H9 (cell line): Measurements from ENCODE around the gene ZC3H10. TPM values are rescaled to one million over a fixed set of nuclear protein-coding genes. Genes with fewer than 3 reads are reported as not detected.

Experiments used
- DNase-seq: peaks from one replicate; pipeline ENCODE4 v3.0.0-alpha.2; 2017
- H2AFZ ChIP-seq: one replicate; pipeline ENCODE4 v1.6.1; 2013; ENCODE audit warnings: mild to moderate bottlenecking, low read length, control low read depth, moderate library complexity
- H2AK5ac ChIP-seq: 2 replicates; pipeline ENCODE4 v1.6.1; 2013; ENCODE audit warnings: low read length, control low read depth, mixed read lengths; ENCODE audit not compliant: insufficient read length
- H2BK120ac ChIP-seq: one replicate; pipeline ENCODE4 v1.6.1; 2013; ENCODE audit warnings: low read depth, mild to moderate bottlenecking, low read length, control low read depth, inconsistent platforms; ENCODE audit not compliant: poor library complexity, severe bottlenecking
- H2BK12ac ChIP-seq: 2 replicates; pipeline ENCODE4 v1.6.1; 2013; ENCODE audit warnings: low read length, control low read depth, mixed read lengths, low read depth; ENCODE audit not compliant: insufficient read length
- H2BK15ac ChIP-seq: 2 replicates; pipeline ENCODE4 v1.6.1; 2013; ENCODE audit warnings: low read depth, low read length, control low read depth
- H2BK20ac ChIP-seq: one replicate; pipeline ENCODE4 v1.6.1; 2013; ENCODE audit warnings: low read depth, mild to moderate bottlenecking, low read length, control low read depth, inconsistent platforms; ENCODE audit not compliant: poor library complexity, severe bottlenecking
- H2BK5ac ChIP-seq: 2 replicates; pipeline ENCODE4 v1.6.1; 2013; ENCODE audit warnings: low read length, control low read depth, mixed read lengths; ENCODE audit not compliant: insufficient read length
- H3K14ac ChIP-seq: 2 replicates; pipeline ENCODE4 v1.6.1; 2013; ENCODE audit warnings: low read length, control low read depth; ENCODE audit not compliant: insufficient read depth
- H3K18ac ChIP-seq: 2 replicates; pipeline ENCODE4 v1.6.1; 2013; ENCODE audit warnings: low read depth, mild to moderate bottlenecking, mixed read lengths, low read length, control low read depth; ENCODE audit not compliant: insufficient read length
- H3K23ac ChIP-seq: 2 replicates; pipeline ENCODE4 v1.6.1; 2013; ENCODE audit warnings: low read length, control low read depth, mixed read lengths, low read depth; ENCODE audit not compliant: insufficient read length
- H3K23me2 ChIP-seq: 2 replicates; pipeline ENCODE4 v1.6.1; 2013; ENCODE audit warnings: low read depth, mild to moderate bottlenecking, mixed read lengths, low read length, control low read depth; ENCODE audit not compliant: insufficient read length, poor library complexity, severe bottlenecking
- H3K27ac ChIP-seq: 2 replicates; pipeline ENCODE4 v1.5.1; 2013; ENCODE audit warnings: low read length, control low read depth, mixed read lengths, low read depth; ENCODE audit not compliant: insufficient read length
- H3K27me3 ChIP-seq: 2 replicates; pipeline ENCODE4 v1.6.1; 2013; ENCODE audit warnings: low read length, control low read depth, inconsistent platforms; ENCODE audit not compliant: insufficient read depth
- H3K4ac ChIP-seq: 2 replicates; pipeline ENCODE4 v1.6.1; 2013; ENCODE audit warnings: low read depth, mild to moderate bottlenecking, control low read depth, inconsistent platforms, low read length, moderate library complexity
- H3K4me1 ChIP-seq: 2 replicates; pipeline ENCODE4 v1.6.1; 2013; ENCODE audit warnings: low read length, control low read depth, inconsistent platforms; ENCODE audit not compliant: insufficient read depth
- H3K4me2 ChIP-seq: 2 replicates; pipeline ENCODE4 v1.6.1; 2013; ENCODE audit warnings: low read length, control low read depth, mixed read lengths; ENCODE audit not compliant: insufficient read length, insufficient read depth
- H3K56ac ChIP-seq: 2 replicates; pipeline ENCODE4 v1.6.1; 2013; ENCODE audit warnings: low read depth, mild to moderate bottlenecking, mixed read lengths, low read length, control low read depth; ENCODE audit not compliant: insufficient read length
- H3K79me1 ChIP-seq: 2 replicates; pipeline ENCODE4 v1.6.1; 2013; ENCODE audit warnings: low read depth, mild to moderate bottlenecking, moderate library complexity, low read length, control low read depth, inconsistent platforms; ENCODE audit not compliant: insufficient read depth, poor library complexity, severe bottlenecking
- H3K79me2 ChIP-seq: 2 replicates; pipeline ENCODE4 v1.6.1; 2013; ENCODE audit warnings: low read length, control low read depth, inconsistent platforms; ENCODE audit not compliant: insufficient read depth
- H3K9ac ChIP-seq: 2 replicates; pipeline ENCODE4 v1.6.1; 2013; ENCODE audit warnings: low read length, control low read depth, mixed read lengths; ENCODE audit not compliant: insufficient read length; ENCODE audit errors: extremely low read depth
- H3K9me3 ChIP-seq: one replicate; pipeline ENCODE4 v1.6.1; 2013; ENCODE audit warnings: low read depth, low read length, inconsistent platforms; ENCODE audit not compliant: control insufficient read depth
- H3T11ph ChIP-seq: one replicate; pipeline ENCODE4 v1.6.1; 2013; ENCODE audit warnings: mild to moderate bottlenecking, low read length, control low read depth, inconsistent platforms
- H4K20me1 ChIP-seq: one replicate; pipeline ENCODE4 v1.6.1; 2013; ENCODE audit not compliant: control insufficient read depth, insufficient read length, insufficient read depth
- H4K5ac ChIP-seq: 2 replicates; pipeline ENCODE4 v1.6.1; 2013; ENCODE audit warnings: low read depth, mild to moderate bottlenecking, mixed read lengths, low read length, control low read depth; ENCODE audit not compliant: insufficient read length
- H4K8ac ChIP-seq: replicated peaks from 2 replicates; pipeline ENCODE4 v1.6.1; 2013; ENCODE audit warnings: low read length, control low read depth, mixed read lengths, low read depth; ENCODE audit not compliant: insufficient read length
- H4K91ac ChIP-seq: 2 replicates; pipeline ENCODE4 v1.6.1; 2013; ENCODE audit warnings: low read depth, mild to moderate bottlenecking, moderate library complexity, mixed read lengths, low read length, control low read depth; ENCODE audit not compliant: insufficient read length
- H3K27ac Mint-ChIP-seq, 3 experiments: 2 replicates in 2 of 3; 3 replicates in 1 of 3; pipeline ENCODE4 v1.8.0; 2020 to 2021; ENCODE audit warnings: mixed read lengths in 3 of 3, mild to moderate bottlenecking in 1 of 3, moderate library complexity in 1 of 3
- H3K27me3 Mint-ChIP-seq: 2 replicates; pipeline ENCODE4 v1.8.0; 2021; ENCODE audit warnings: low read depth, mild to moderate bottlenecking, moderate library complexity, mixed read lengths
- H3K36me3 Mint-ChIP-seq, 3 experiments: 2 replicates in 2 of 3; 3 replicates in 1 of 3; pipeline ENCODE4 v1.8.0; 2020 to 2021; ENCODE audit warnings: low read depth in 3 of 3, mixed read lengths in 3 of 3; ENCODE audit not compliant: insufficient read depth in 1 of 3
- H3K4me1 Mint-ChIP-seq, 2 experiments: 2 replicates each; pipeline ENCODE4 v1.8.0; 2020; ENCODE audit warnings: mixed read lengths in 2 of 2
- H3K4me3 Mint-ChIP-seq, 2 experiments: 2 replicates in 1 of 2; 3 replicates in 1 of 2; pipeline ENCODE4 v1.8.0; 2020 to 2021; ENCODE audit warnings: mild to moderate bottlenecking in 2 of 2, mixed read lengths in 2 of 2, moderate library complexity in 1 of 2
- H3K9me3 Mint-ChIP-seq, 2 experiments: 2 replicates in 1 of 2; 3 replicates in 1 of 2; pipeline ENCODE4 v1.8.0; 2020; ENCODE audit warnings: mild to moderate bottlenecking in 2 of 2, mixed read lengths in 2 of 2, moderate library complexity in 1 of 2
- CTCF ChIP-seq: fragments of 200-600 bp; sonication (generic); conservative IDR thresholded peaks from 3 replicates; pipeline ENCODE4 v1.8.0; 2021; ENCODE audit warnings: antibody characterized with exemption, mild to moderate bottlenecking
- WGBS: extraction: QIAGEN DNeasy Blood & Tissue Kit; methylation state at CpG from one replicate; pipeline ENCODE4 v1.1.7; 2013; ENCODE audit warnings: missing lambda C conversion rate, low lambda C conversion rate, mixed read lengths; ENCODE audit not compliant: insufficient read length; ENCODE audit errors: extremely low coverage; 5-methylcytosine and 5-hydroxymethylcytosine counted together
- total RNA-seq: library from RNA; stranded (reverse); gene quantifications from 2 replicates; pipeline ENCODE4 v1.2.1, GENCODE V29; 2021

The ZC3H10 gene
- total RNA-seq, 1 experiment from 2014 or later = 9.4 TPM

GRCh38 chr12:56098592-56098991 lies 19.5 kb upstream of the ZC3H10 start:
- Mint-ChIP-seq H3K27me3 (no peaks in the 10 kb centered on the region; the same call in 1 of the 2 replicates), H3K27ac (no peak overlapping the region), H3K36me3 (peaks cover 42 to 84% (median 81%) of the 10 kb centered on the region in 3 experiments), H3K9me3 (no peaks in the 10 kb centered on the region), H3K4me3 (no peak overlapping the region), H3K4me1 (peaks cover 6 to 9% of the 10 kb centered on the region in 2 experiments)
- H2BK5ac ChIP-seq = no peak overlapping the region
- no peaks in the 10 kb centered on the region for H3K4me1 ChIP-seq
- no peaks in the 10 kb centered on the region for H3K9me3 ChIP-seq
- H3K23me2 ChIP-seq = no peaks in the 10 kb centered on the region
- no peak overlapping the region for H2BK20ac ChIP-seq
- no peak overlapping the region for H4K91ac ChIP-seq
- H2BK12ac ChIP-seq = no peak overlapping the region
- H4K5ac ChIP-seq = no peak overlapping the region
- H4K20me1 ChIP-seq = no peaks in the 10 kb centered on the region
- H2AK5ac ChIP-seq = no peak overlapping the region
- no peak overlapping the region for H4K8ac ChIP-seq
- no CpG with 5 or more reads among the region's 3 CpGs for WGBS
- no peak overlapping the region for H2AFZ ChIP-seq
- H3K4ac ChIP-seq = no peak overlapping the region
- no peak overlapping the region for H3K9ac ChIP-seq
- no peak for TF ChIP-seq CTCF
- H3K56ac ChIP-seq = no peak overlapping the region
- no peak overlapping the region for H3K18ac ChIP-seq
- H3K4me2 ChIP-seq = no peak overlapping the region
- H2BK15ac ChIP-seq = no peak overlapping the region
- no peaks in the 10 kb centered on the region for H3K79me1 ChIP-seq
- H3K79me2 ChIP-seq = no peaks in the 10 kb centered on the region
- no peak overlapping the region for H3T11ph ChIP-seq
- no peak for DNase-seq
- no peak overlapping the region for H3K23ac ChIP-seq
- no peak overlapping the region for H2BK120ac ChIP-seq
- H3K14ac ChIP-seq = no peak overlapping the region
- no peaks in the 10 kb centered on the region for H3K27me3 ChIP-seq
- H3K27ac ChIP-seq = no peak overlapping the region
